HG02759 (cell line): ENCODE data around the gene THG1L.

Experiments used
- ATAC-seq: cut with Tn5 transposase; IDR thresholded peaks from one replicate; pipeline ENCODE4 v1.9.1; 2021; ENCODE audit warnings: mild to moderate bottlenecking, moderate library complexity; ENCODE audit not compliant: unreplicated experiment

Gene THG1L

GRCh38 chr5:157750320-157750719 lies 19.1 kb downstream of the THG1L start:
- no peak for ATAC-seq

DNA sequence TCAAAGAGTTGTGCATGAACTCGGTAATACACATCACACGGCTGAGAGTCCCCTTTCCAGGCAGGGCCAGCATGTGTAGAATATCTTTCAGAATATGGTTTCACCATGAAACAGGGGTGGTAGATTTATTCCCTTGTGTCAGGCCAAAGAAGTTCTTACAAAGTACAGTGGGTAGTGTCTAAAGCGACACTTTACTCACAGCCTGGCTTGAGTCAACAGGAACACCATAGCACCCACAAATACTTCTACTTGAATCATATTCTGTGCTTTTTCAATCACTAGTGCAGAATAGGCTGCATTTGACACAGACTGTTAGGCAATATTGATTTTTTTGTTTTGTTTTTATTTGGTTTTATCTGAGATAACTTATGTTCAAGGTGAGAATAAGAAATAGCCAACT lies 24.9 kb downstream of the THG1L start:
- no peak for ATAC-seq

- ATAC-seq = no peak
Measured at GRCh38 chr5:157758706-157759105, 27.5 kb downstream of the THG1L start.

DNA sequence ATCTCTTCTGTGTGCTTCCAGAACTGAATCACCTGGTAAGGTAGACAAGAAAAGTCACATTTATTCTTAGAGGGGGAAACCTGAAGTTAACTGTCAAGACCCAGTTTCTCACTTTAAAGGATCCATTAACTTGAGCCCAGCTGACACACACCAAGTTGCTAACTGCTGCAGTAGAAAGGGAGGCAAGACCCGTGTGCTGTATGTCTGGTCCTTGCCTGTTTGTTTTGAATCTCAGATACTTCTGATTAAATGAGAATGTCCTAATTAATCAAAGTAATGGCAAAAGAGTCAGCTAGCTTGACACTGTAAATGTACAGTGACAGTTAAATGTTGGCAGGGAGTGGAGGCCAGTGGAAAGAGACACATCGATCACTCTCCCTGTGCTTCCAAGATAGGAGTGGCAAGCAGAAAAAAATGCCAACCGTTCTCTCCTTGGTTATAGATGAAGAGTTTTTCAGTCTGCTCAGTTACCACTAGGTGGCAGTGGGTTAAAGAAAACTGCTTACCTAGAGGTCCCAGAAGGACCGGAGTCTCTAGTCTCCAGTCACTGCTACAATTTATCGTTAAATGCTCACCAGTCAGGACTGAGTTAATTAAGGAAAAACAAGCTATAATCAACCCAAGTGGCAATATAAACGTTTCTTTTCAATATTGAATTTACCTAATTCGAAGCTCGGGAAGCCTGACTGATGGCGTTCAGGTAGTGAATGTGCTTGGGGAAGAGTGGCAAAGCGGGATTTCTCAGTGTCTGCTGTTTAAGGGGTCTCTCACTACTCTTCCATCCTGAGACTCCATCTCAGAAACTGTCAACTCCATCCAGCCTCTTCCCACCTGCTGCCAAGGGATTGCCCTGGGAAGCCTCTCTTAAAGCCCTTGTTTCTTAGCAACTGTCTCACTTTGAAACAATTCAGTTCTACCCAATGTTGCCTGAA lies 30.7 kb downstream of the THG1L start:
- peak; percentile 81 for ATAC-seq

DNA sequence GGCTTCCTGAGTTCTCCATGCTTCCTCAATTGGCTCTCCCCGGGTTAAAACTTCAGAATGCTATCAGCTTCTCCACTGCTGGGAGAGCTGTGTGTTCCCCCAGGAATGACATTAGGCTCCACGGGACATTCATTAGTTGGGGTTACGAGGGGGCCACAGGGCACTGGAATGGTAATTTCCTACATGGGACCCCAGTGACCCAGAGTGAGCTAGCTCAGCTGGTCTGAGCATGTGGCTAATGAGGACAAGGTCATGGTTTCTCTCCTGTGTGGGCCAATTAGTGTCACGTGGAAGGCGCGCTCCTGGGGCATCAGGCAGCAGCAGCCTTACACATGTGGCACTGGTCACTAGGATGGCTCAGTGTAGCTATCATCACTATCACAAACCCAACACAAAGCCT lies 33.3 kb downstream of the THG1L start:
- ATAC-seq = no peak

GRCh38 chr5:157766442-157766841 lies 35.2 kb downstream of the THG1L start:
- ATAC-seq = no peak

- no peak for ATAC-seq
Measured at GRCh38 chr5:157766902-157767301, 35.7 kb downstream of the THG1L start.

- ATAC-seq = no peak
Measured at GRCh38 chr5:157767689-157768088, 36.5 kb downstream of the THG1L start.

- ATAC-seq = no peak
Measured at GRCh38 chr5:157770665-157771064, 39.4 kb downstream of the THG1L start.

- no peak for ATAC-seq
Measured at GRCh38 chr5:157772127-157772526, 40.9 kb downstream of the THG1L start.

GRCh38 chr5:157778121-157778805 lies 47.0 kb downstream of the THG1L start:
- no peak for ATAC-seq

DNA sequence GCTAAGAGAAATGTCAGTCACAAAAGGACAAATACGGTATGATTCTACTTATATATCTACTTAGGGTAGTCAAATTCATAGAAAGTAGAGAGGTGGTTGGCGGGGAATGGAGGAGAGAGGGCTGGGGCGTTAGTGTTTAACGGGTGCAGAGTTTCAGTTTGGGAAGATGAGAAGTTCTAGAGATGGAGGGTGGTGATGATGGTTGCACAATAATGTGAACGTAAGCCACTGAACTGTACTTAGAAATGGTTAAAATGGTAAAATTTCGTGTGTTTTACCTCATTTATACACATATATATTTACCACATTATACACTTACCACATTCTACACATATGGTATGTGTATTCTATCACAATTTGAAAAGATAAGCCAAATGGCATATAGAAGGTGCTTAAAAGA lies 48.0 kb downstream of the THG1L start:
- no peak for ATAC-seq

- ATAC-seq = no peak
Measured at GRCh38 chr5:157785801-157786200, 54.6 kb downstream of the THG1L start.
